ACC112 (cell line): Measurements from ENCODE around the gene FUBP3.

Experiments
- H2AFZ ChIP-seq: fragments of 200-600 bp; sonication (generic); one replicate; pipeline ENCODE4 v1.6.0; 2017; ENCODE audit warnings: antibody characterized with exemption, low read length; ENCODE audit not compliant: unreplicated experiment
- H3K27ac ChIP-seq: fragments of 200-600 bp; sonication (generic); 2 replicates; pipeline ENCODE4 v1.5.1; 2014; ENCODE audit warnings: low read depth, mild to moderate bottlenecking, antibody characterized with exemption, low read length, moderate library complexity
- H3K27me3 ChIP-seq: fragments of 200-600 bp; sonication (generic); 2 replicates; pipeline ENCODE4 v1.6.1; 2014; ENCODE audit warnings: mild to moderate bottlenecking, antibody characterized with exemption, low read length, moderate library complexity, mixed read lengths; ENCODE audit not compliant: insufficient read depth
- H3K36me3 ChIP-seq: fragments of 200-600 bp; sonication (generic); 2 replicates; pipeline ENCODE4 v1.6.1; 2016; ENCODE audit warnings: mild to moderate bottlenecking, antibody characterized with exemption, low read length, moderate library complexity, mixed read lengths; ENCODE audit not compliant: insufficient read depth
- H3K4me1 ChIP-seq: fragments of 200-600 bp; sonication (generic); one replicate; pipeline ENCODE4 v1.6.1; 2016; ENCODE audit warnings: low read length, mixed read lengths; ENCODE audit not compliant: insufficient read depth, unreplicated experiment, control insufficient read depth
- H3K4me3 ChIP-seq: fragments of 200-600 bp; sonication (generic); 2 replicates; pipeline ENCODE4 v1.5.1; 2014; ENCODE audit warnings: mild to moderate bottlenecking, low read depth, low read length
- H3K79me2 ChIP-seq: fragments of 200-600 bp; sonication (generic); one replicate; pipeline ENCODE4 v1.6.0; 2016; ENCODE audit warnings: low read length; ENCODE audit not compliant: control insufficient read depth, unreplicated experiment, insufficient read depth

Gene FUBP3

GRCh38 chr9:130542457-130543228, 36.7 kb upstream of the FUBP3 start:
- no peaks in the 10 kb centered on the region for H3K79me2 ChIP-seq
- peaks cover 34% of the 10 kb centered on the region for H3K4me1 ChIP-seq
- H3K4me3 ChIP-seq, result no peak overlapping the region
- H3K27ac ChIP-seq, result no peak overlapping the region
- H2AFZ ChIP-seq, result no peak overlapping the region
- no peaks in the 10 kb centered on the region for H3K36me3 ChIP-seq
- H3K27me3 ChIP-seq, result no peaks in the 10 kb centered on the region

GRCh38 chr9:130543368-130543767, 36.0 kb upstream of the FUBP3 start:
- no peak overlapping the region for H2AFZ ChIP-seq
- no peaks in the 10 kb centered on the region for H3K79me2 ChIP-seq
- no peaks in the 10 kb centered on the region for H3K36me3 ChIP-seq
- peaks cover 26% of the 10 kb centered on the region for H3K4me1 ChIP-seq
- H3K27me3 ChIP-seq, result no peaks in the 10 kb centered on the region
- no peak overlapping the region for H3K27ac ChIP-seq
- no peak overlapping the region for H3K4me3 ChIP-seq

GRCh38 chr9:130543859-130544258, 35.5 kb upstream of the FUBP3 start:
- Histone ChIP-seq H3K4me3 (no peak overlapping the region), H3K4me1 (peaks cover 21% of the 10 kb centered on the region), H3K27ac (no peak overlapping the region), H3K79me2 (no peaks in the 10 kb centered on the region), H3K27me3 (no peaks in the 10 kb centered on the region), H3K36me3 (no peaks in the 10 kb centered on the region), H2AFZ (no peak overlapping the region)

- H2AFZ ChIP-seq, result no peak overlapping the region
- no peak overlapping the region for H3K4me3 ChIP-seq
- H3K27ac ChIP-seq, result no peak overlapping the region
- H3K4me1 ChIP-seq, result peaks cover 18% of the 10 kb centered on the region
- no peaks in the 10 kb centered on the region for H3K27me3 ChIP-seq
- H3K79me2 ChIP-seq, result no peaks in the 10 kb centered on the region
- H3K36me3 ChIP-seq, result no peaks in the 10 kb centered on the region
Observed at GRCh38 chr9:130544364-130544763, 35.0 kb upstream of the FUBP3 start.

- no peaks in the 10 kb centered on the region for H3K36me3 ChIP-seq
- no peak overlapping the region for H3K27ac ChIP-seq
- H3K27me3 ChIP-seq, result no peaks in the 10 kb centered on the region
- peaks cover 1% of the 10 kb centered on the region for H3K4me1 ChIP-seq
- H3K4me3 ChIP-seq, result no peak overlapping the region
- no peaks in the 10 kb centered on the region for H3K79me2 ChIP-seq
- H2AFZ ChIP-seq, result no peak overlapping the region
Observed at GRCh38 chr9:130548103-130548502, 31.3 kb upstream of the FUBP3 start.

GRCh38 chr9:130549093-130549735, 30.2 kb upstream of the FUBP3 start:
- Histone ChIP-seq H3K4me1 (no peaks in the 10 kb centered on the region), H3K4me3 (no peak overlapping the region), H2AFZ (no peak overlapping the region), H3K27me3 (no peaks in the 10 kb centered on the region), H3K79me2 (no peaks in the 10 kb centered on the region), H3K27ac (no peak overlapping the region), H3K36me3 (no peaks in the 10 kb centered on the region)

GRCh38 chr9:130554606-130555005, 24.8 kb upstream of the FUBP3 start:
- Histone ChIP-seq H3K4me1 (no peaks in the 10 kb centered on the region), H3K79me2 (no peaks in the 10 kb centered on the region), H3K4me3 (no peak overlapping the region), H3K27ac (no peak overlapping the region), H2AFZ (no peak overlapping the region), H3K36me3 (no peaks in the 10 kb centered on the region), H3K27me3 (peaks cover 12% of the 10 kb centered on the region)

- Histone ChIP-seq H3K36me3 (no peaks in the 10 kb centered on the region), H3K79me2 (no peaks in the 10 kb centered on the region), H3K27ac (no peak overlapping the region), H2AFZ (no peak overlapping the region), H3K4me3 (no peak overlapping the region), H3K27me3 (peaks cover 12% of the 10 kb centered on the region), H3K4me1 (no peaks in the 10 kb centered on the region)
Observed at GRCh38 chr9:130555061-130555460, 24.3 kb upstream of the FUBP3 start.

- Histone ChIP-seq H3K4me1 (no peaks in the 10 kb centered on the region), H3K27me3 (peaks cover 12% of the 10 kb centered on the region), H3K36me3 (no peaks in the 10 kb centered on the region), H3K79me2 (no peaks in the 10 kb centered on the region), H3K4me3 (no peak overlapping the region), H2AFZ (no peak overlapping the region), H3K27ac (no peak overlapping the region)
Observed at GRCh38 chr9:130555968-130556367, 23.4 kb upstream of the FUBP3 start.

- H2AFZ ChIP-seq, result no peak overlapping the region
- H3K79me2 ChIP-seq, result no peaks in the 10 kb centered on the region
- H3K27me3 ChIP-seq, result peaks cover 12% of the 10 kb centered on the region
- no peak overlapping the region for H3K27ac ChIP-seq
- H3K36me3 ChIP-seq, result no peaks in the 10 kb centered on the region
- H3K4me3 ChIP-seq, result no peak overlapping the region
- no peaks in the 10 kb centered on the region for H3K4me1 ChIP-seq
Observed at GRCh38 chr9:130556396-130557076, 22.8 kb upstream of the FUBP3 start.
